ENCODE results near the gene CLSTN1. TPM values are rescaled to one million over a fixed set of nuclear protein-coding genes. Genes with fewer than 3 reads are reported as not detected.

CLSTN1 gene
- total and polyA plus RNA-seq, 10 of the 15 experiments (the other 5 are each of a cell fraction or from before 2014, with no cell fraction given) = 2.7 to 64.4 (median 23.2) TPM

DNA sequence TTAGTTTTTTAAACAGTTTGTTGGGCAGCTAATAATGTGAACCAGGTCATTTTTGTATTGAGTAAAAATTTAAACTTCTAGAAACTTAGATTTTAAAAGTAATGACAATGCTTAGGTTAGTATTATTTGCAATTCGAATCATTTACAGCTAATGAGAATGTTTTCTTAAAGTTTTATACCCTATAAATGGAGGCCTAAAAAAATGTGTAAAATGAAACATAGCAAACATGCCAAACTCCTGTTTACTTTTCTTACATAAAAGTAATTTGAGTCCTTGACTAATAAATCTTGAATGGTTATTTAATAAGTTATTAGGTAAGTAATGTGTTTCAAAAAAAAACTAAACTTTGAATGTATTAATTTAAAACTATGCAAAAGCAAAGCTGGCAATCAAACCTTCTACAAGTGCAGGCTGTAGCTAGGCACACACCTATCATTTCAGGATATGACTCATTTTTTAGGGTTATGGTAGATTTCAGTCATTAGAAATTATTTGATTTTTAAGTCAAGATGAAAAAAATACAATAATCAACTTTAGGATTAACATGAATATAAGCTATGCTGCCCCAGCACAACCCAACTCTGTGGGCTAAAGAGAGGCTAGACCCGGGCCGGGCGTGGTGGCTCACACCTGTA lies 41.5 kb downstream of the CLSTN1 start (continued):
- TF ChIP-seq POLR2AphosphoS5 (IDR thresholded peaks at IDR 0.05; ENCODE audit: low read length) (no peak), RFX5 (IDR thresholded peaks at IDR 0.05; ENCODE audit: low read depth, low read length) (no peak)
- TF ChIP-seq, protein P1, sequence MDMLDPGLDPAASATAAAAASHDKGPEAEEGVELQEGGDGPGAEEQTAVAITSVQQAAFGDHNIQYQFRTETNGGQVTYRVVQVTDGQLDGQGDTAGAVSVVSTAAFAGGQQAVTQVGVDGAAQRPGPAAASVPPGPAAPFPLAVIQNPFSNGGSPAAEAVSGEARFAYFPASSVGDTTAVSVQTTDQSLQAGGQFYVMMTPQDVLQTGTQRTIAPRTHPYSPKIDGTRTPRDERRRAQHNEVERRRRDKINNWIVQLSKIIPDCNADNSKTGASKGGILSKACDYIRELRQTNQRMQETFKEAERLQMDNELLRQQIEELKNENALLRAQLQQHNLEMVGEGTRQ (IDR thresholded peaks at IDR 0.05; ENCODE audit: borderline replicate concordance, low read depth, low read length) = no peak

DNA sequence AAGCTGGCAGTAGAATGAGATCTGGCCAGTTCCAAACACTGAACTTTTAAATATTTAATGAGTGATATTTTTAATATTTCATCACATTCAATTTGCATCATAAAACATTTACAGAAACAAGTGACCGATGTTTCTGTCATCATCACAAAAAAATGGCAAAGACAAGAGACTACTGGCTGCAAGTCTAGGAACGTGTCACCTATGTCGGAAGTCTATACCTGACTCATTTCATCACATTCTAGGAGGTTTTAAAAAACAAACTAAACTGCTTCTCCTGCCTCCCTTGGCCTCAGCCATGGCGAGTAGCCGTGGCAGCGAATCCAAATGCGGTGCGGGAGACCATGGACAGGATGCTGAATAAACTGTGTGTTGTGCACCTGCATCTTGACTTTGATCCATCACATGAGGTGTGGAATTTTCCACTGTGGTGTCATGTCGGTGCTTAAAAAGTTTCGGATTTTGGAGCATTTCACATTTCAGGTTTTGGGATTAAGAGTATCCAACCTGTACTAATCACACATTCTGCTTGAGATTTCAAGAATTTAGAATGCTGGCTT lies 43.1 kb downstream of the CLSTN1 start:
- no peak overlapping the region for H3K27ac ChIP-seq (ENCODE audit: control insufficient read depth, insufficient read depth)
- H3K9me3 ChIP-seq (replicated peaks; ENCODE audit: control insufficient read depth, insufficient read depth, low read length) = no peaks in the 10 kb centered on the region
- no peak overlapping the region for H3K4me2 ChIP-seq (ENCODE audit: control insufficient read depth, insufficient read depth)
- BruUV-seq (replicated peaks) = no TSS peak
- no peaks in the 10 kb centered on the region for H3K36me3 ChIP-seq (ENCODE audit: control insufficient read depth in 2 of 2, insufficient read depth in 2 of 2, low read length in 1 of 2)
- no peak overlapping the region for H3K4me3 ChIP-seq
- H3K4me1 ChIP-seq (ENCODE audit: control insufficient read depth, insufficient read depth, low read length) = peaks cover 28% of the 10 kb centered on the region
- SMC1A ChIA-PET (ENCODE audit: uncharacterized antibody, unreplicated experiment) = interaction anchor here (12.4 kb wide), 1 partner anchor 87 kb away, joined by 428 read pairs; no protein-coding TSS in a partner anchor
- POLR2A ChIA-PET = interaction anchor here (0.5 kb wide), 1 partner anchor 17 kb away, joined by 3 read pairs; no protein-coding TSS in a partner anchor
- H3K27me3 ChIP-seq (replicated peaks in 1 of 2; ENCODE audit: control insufficient read depth in 2 of 2, insufficient read depth in 2 of 2, low read length in 1 of 2) = no peaks in the 10 kb centered on the region
- intact Hi-C loops (cut with micrococcal nuclease; ENCODE audit: unreplicated experiment) (loop anchor here (5.0 to 10.0 kb wide), 2 partner anchors 153 to 254 kb away; partner anchors contain the start of gene UBE4B), in situ Hi-C loops (cut with MboI) (no loop called here)
- RAD21 ChIA-PET (ENCODE audit: unreplicated experiment) = no interaction called here
- FAIRE-seq (no peak), DNase-seq (ENCODE audit: low read depth, low spot score) (no peak), ATAC-seq (no peak)
- H3K79me2 ChIP-seq (ENCODE audit: control insufficient read depth, insufficient read depth, low read length) = peaks cover 27% of the 10 kb centered on the region
- H4K20me1 ChIP-seq (ENCODE audit: control insufficient read depth, insufficient read depth) = no peaks in the 10 kb centered on the region
- TF ChIP-seq MEF2A (IDR thresholded peaks at IDR 0.05; ENCODE audit: insufficient read depth, low read depth, low read length) = no peak
- CTCF ChIA-PET = interaction anchor here (0.8 to 11.8 kb wide), 5 partner anchors 24 to 191 kb away, joined by 3 to 562 read pairs (median 3); no protein-coding TSS in a partner anchor
- H2AFZ ChIP-seq (ENCODE audit: control insufficient read depth, low read depth, low read length) = no peak overlapping the region
- WGBS (ENCODE audit: insufficient coverage, insufficient replicate concordance, low lambda C conversion rate, missing lambda C conversion rate) = 72% methylated on average over 10 of the region's 10 CpGs
- H3K9ac ChIP-seq (ENCODE audit: control insufficient read depth, insufficient read depth, low read length) = no peak overlapping the region
